ENCODE measurements around the gene RSF1. TPM values are rescaled to one million over a fixed set of nuclear protein-coding genes. Genes with fewer than 3 reads are reported as not detected.
"Not testable (repeated sequence)": the region's sequence is repeated elsewhere in the genome, so short reads cannot be mapped to it uniquely, and the experiment has no call there.

RSF1 gene
- 9.1 and 17.6 TPM in 2 replicates for polyA plus RNA-seq (2014; cell fraction: cytosol; rRNA removed)
- 27.5 and 28.2 TPM in 2 replicates for polyA plus RNA-seq (2014; cell fraction: nucleus; rRNA removed)

- peak; percentile 98 for DNase-seq (ENCODE audit: low spot score)
These were observed at the start of gene RSF1, which contains the start of gene AAMDC for GRCh38 chr11:77820565-77821348. RSF1 (minus strand) TSS chr11:77820722; CDS start chr11:77820714, 8 bp downstream. AAMDC (plus strand) TSS chr11:77821144; CDS start chr11:77842497, 21,353 bp downstream.

DNA sequence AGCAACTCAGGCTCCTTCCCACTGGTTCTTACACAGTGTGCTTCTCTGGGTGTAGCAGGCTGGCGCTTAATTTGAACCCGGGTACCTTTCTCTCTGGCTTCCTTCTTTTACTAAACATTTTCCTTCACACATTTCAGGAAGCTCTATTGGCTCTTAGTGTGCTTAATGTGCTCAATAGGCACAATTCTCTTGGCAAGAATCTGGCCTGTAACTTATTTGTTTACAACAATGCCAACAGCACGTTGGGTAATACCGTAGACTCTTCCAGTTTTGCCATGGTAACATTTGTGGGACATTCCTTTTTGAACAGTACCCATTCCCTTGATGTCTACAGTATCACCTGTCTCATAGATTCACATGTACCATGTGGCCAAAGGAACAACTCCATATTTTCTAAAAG, 48.2 kb upstream of the RSF1 start:
- no peak for DNase-seq (ENCODE audit: low spot score)

DNA sequence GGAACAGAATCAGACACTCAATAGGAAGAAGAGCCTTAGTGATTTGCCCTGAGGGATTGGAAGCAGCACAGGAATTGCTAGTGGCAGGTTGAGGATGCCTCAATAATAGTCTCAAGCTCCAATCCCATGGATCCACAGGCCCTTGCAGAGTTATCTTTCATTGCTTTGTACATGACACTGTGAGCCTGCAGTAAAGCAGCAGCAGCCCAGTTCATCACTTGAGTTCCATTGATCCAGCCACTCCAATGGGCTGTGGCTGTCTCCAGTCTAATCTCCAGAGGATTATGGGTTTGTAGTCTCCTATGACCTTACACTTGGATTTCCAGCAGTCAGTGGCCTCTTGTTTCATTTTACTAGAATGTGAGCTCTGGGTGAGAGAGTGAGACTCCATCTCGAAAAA, 45.8 kb upstream of the RSF1 start:
- DNase-seq (ENCODE audit: low spot score): no peak

DNA sequence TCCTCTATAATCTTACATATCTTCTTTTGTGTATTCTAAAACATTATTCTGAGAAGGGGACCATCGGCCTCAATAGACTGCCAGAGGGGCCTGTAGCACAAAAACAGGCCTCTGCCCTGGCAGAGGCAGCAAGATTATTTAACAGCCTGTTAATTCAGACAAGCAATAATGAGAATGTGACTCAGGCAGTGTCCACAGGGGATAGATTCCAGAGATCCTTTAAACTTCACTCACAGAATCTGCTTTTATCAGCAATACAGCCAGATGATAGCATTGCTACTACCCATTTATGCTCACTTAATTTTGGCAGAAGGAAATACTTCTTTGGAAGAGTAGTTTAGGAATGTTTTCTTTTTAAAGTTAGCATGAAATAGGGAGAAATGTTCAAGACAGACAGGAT, 45.3 kb upstream of the RSF1 start:
- DNase-seq (ENCODE audit: low spot score): no peak

GRCh38 chr11:77861444-77861843, 40.9 kb upstream of the RSF1 start:
- DNase-seq (ENCODE audit: low spot score): not testable (repeated sequence)

GRCh38 chr11:77857906-77858457, 37.5 kb upstream of the RSF1 start:
- DNase-seq (ENCODE audit: low spot score): not testable (repeated sequence)

- no peak for DNase-seq (ENCODE audit: low spot score)
These were observed 34.3 kb upstream of the RSF1 start for GRCh38 chr11:77854838-77855237.

DNA sequence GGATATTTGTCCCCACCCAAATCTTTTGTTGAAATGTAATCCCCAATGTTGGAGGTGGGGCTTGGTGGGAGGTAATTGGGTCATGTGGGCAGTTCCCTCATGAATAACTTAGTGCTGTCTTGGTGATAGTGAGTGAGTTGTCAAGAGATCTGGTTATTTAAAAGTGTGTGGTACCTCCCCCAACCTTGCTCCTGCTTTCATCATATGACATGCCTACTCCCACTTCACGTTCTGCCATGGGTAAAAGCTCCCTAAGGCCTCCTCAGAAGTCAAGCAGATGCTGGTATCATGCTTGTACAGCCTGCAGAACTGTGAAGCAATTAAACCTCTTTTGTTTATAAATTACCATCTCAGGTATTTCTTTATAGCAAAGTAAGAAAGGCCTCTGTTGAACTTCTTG, 31.0 kb upstream of the RSF1 start:
- DNase-seq (ENCODE audit: low spot score): no peak

GRCh38 chr11:77843700-77844099, 23.2 kb upstream of the RSF1 start:
- not testable (repeated sequence) for DNase-seq (ENCODE audit: low spot score)

DNA sequence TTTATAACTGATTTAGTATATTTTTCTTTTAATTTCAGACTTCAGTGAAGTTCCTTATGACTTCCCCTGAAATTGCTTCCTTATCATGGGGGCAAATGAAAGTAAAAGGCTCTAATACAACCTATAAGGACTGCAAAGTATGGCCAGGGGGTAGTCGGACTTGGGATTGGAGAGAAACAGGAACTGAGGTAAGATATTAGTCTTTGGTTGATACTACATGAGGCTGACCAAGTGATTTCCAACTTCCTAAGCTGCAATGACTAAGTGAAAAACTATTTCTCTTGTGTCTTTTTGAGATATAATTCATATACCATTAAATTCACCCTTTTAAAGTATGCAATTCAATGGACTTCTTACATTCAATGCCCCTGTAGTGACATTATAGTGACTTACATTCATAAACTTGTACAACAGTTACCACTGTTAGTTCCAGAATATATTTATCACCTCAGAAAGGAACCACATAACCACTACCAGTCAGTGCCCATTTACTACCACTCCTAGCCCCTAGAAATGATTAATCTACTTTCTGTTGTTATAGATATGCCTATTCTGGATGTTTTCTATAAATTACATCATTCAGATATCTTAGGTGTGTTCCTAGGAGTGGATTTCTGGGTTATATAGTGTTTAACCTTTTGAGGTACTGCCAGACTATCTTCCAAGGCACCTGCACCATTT, 22.1 kb upstream of the RSF1 start:
- DNase-seq (ENCODE audit: low spot score): no peak

- DNase-seq (ENCODE audit: low spot score): no peak
These were observed 12.8 kb upstream of the RSF1 start for GRCh38 chr11:77833302-77833701.

DNA sequence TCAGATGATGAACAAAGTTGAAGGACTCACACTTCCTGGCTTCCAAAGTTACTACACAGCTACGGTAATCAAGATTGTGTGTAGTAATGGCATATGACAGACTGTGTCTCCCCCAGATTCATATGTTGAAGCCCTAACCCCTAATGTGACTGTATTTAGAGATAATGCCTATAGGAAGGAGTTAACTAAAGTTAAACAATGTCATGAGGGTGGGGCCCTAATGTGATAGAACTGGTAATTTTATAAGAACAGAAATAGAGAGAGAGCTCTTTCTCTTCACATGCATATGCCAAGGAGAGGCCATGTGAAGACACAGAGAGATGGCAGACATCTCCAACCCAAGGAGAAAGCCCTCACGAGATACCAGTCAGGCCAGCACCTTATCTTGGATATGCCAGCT, 8.4 kb upstream of the RSF1 start:
- no peak for DNase-seq (ENCODE audit: low spot score)

DNA sequence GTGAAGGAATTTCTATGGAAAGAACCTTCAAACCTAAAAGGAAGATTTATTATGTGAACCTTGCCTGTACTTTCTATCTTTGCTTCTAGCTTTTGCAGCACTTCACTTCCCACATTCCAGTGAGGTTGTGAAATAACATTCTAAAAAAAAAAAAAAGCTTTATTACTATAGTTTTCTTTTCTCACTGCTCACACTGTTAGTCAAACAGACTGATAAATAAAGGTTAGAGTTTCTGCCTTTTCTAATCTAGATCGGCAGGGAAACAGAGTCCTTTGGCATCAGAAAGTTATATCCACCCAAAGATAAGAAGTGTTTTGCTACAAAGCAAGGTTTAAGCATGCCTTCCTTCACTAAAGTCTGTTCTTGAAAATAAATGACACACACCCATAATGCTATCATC, 3.3 kb upstream of the RSF1 start:
- no peak for DNase-seq (ENCODE audit: low spot score)

DNA sequence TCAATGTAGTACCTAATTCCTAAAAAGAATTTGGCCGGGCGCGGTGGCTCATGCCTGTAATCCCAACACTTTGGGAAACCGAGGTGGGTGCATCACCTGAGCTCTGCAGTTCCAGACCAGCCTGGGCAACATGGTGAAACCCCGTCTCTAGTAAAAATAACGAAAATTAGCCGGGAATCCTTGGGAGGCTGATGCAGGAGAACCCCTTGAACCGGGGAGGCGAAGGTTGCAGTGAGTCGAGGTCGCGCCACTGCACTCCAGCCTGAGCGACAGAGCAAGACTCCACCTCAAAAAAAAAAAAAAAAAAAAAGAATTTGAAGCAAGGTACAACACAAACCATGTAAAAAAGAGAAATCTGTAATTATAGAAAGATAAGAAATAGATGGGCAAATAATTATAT, 1.6 kb upstream of the RSF1 start:
- DNase-seq (ENCODE audit: low spot score): not testable (repeated sequence)

DNA sequence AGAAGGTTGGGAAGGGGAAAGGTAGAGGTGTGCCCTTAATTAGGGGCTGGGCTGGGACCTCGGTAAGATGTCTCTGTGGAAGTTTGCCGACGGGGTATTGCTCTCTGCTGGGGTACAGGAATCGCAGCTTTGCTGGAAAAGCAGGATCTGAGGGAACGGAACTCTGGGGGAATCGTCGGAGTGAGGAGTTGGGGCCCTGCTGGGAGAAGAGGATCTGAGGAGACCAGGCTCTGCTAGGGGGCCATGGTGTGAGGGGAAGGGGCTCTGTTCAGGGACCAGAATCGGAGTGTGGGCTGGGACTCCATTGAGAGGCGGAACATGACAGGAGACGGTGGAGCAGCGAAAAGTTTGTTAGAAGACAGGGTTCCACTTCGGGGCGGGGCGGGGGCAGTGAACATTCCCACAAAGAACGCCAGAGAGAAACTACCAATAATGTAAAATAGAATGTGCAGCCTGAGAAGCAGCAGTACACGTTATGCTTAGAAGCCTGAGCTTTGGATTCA, 878 bp upstream of the RSF1 start:
- DNase-seq (ENCODE audit: low spot score): no peak

DNA sequence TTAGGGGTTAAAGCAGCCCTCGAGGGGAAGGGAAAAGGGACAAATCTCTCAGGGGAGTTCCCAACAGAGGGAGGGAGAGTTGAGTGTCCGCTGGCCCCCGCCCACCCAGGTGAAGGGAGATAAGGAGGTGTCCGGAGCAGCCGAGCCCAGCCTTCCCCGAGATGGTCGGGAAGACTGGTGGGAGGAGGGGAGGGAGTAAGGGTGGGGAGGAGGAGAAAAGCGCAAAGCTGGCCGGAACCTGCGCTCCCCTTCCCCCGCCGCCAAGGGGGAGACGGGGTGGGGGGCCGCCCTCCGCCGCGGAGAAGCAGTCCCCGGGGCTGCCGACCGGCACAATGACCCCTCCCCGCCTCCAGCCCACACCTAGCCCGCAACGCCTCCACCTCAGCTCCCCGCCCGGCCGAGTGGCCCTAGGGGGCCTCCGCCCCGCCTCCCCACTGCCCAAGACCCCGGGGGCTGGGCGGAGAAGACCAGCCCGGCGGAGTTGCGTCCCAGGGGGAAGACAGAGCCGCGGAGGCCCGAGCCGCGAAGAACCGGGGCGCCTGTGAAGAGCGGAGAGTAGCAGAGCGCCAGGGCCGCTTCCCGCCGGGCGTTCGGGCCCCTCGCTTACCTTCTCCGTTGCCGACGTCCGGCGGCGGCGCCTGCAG, 479 bp downstream of the RSF1 start:
- no peak for DNase-seq (ENCODE audit: low spot score)

- DNase-seq (ENCODE audit: low spot score): peak; percentile 91
These were observed 1.1 kb downstream of the RSF1 start for GRCh38 chr11:77819411-77819920.

DNA sequence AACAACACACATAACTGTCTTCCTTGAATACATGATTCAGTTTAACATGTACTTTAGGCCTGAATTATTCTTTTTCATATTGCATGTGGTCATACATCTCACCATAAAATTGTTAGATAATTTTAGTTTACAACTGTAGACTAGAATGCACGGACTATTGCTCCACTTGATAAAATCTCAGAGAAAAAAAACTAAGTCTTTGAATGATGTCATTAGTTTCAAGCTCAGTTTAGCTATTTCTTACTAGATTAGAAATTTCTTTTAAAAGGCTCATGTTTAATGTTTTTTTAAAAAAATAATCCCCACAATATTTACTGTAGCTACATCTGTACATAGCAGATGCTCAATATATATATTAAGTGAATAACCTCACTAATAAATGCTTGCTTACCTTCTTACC, 5.1 kb downstream of the RSF1 start:
- DNase-seq (ENCODE audit: low spot score): no peak

- no peak for DNase-seq (ENCODE audit: low spot score)
These were observed 5.7 kb downstream of the RSF1 start for GRCh38 chr11:77814848-77815247.

DNA sequence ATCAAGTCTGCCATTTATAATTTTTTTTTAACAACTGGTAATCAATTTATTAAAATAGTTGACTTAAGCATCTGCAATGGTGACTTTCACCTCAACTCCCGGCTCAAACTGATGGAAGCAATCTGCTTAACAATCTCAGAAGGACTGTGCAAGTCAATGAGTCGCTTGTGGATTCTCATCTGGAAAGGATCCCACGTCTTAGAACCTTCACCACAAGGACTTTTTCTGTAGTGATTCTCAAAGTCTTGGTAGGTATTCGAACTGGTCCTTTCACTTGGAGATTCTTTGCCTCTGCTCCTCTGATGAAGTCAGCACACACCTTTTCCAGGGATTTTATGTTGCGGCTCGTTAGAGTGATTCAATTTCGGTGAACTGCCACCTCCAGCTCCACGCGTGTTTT, 7.3 kb downstream of the RSF1 start:
- DNase-seq (ENCODE audit: low spot score): no peak

DNA sequence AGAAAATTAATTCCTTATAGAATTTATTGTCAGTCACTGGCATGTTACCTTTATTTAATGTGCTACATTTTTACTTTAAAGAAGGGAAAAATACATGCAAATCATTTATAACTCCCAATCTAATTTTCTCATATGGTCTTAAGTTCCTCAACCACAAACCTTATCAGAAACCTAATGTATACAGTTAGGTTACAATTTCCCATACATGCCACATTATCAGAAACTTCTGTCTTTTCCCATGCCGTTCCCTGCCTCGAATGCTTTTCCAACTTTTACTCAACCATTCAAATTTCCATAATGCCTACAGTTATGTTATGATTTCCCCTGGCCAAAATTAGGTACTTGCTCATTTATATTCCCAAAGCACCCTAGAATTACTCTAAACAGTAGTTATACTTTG, 13.5 kb downstream of the RSF1 start:
- DNase-seq (ENCODE audit: low spot score): no peak

GRCh38 chr11:77806415-77806814, 14.1 kb downstream of the RSF1 start:
- no peak for DNase-seq (ENCODE audit: low spot score)
